Naive thymus-derived CD4-positive, alpha-beta T cell (primary cell): ENCODE data around the gene ZNF480. TPM values are rescaled to one million over a fixed set of nuclear protein-coding genes. Genes with fewer than 3 reads are reported as not detected.
"Not testable (repeated sequence)": the region's sequence is repeated elsewhere in the genome, so short reads cannot be mapped to it uniquely, and the experiment has no call there.

Source experiments
- ATAC-seq: fragments of 150-1000 bp; cut with Tn5 transposase; 2 replicates; pipeline ENCODE4 v1.10.0; 2021; ENCODE audit warnings: mild to moderate bottlenecking, moderate library complexity
- CTCF ChIA-PET: fragments of 350-600 bp; sonication (Branson Sonifier 250); formaldehyde crosslinking; loops from one replicate; lab custom pipeline; 2021; ENCODE audit warnings: antibody characterized with exemption; lab: Charles Lee
- POLR2A ChIA-PET: fragments of 350-600 bp; sonication (Branson Sonifier 250); formaldehyde crosslinking; loops from one replicate; lab custom pipeline; 2021; ENCODE audit warnings: antibody characterized with exemption, inconsistent platforms; lab: Charles Lee
- DNase-seq, 9 donors: peaks; one replicate each; pipeline versions ENCODE4 v3.0.0 to v3.0.0-alpha.2; 2020 to 2022; ENCODE audit warnings: mixed read lengths in 1 of 9
- H3K27ac ChIP-seq: one replicate; pipeline ENCODE4 v1.7.0; 2013; ENCODE audit warnings: mild to moderate bottlenecking, low read depth, low read length, moderate library complexity
- H3K27me3 ChIP-seq, 2 donors: one replicate each; pipeline ENCODE4 v1.7.0; 2013; ENCODE audit warnings: low read length in 2 of 2, mild to moderate bottlenecking in 2 of 2, moderate library complexity in 2 of 2; ENCODE audit not compliant: control insufficient read depth in 2 of 2, insufficient read depth in 2 of 2
- H3K36me3 ChIP-seq, 3 experiments: 1 replicate in 2 of 3; 2 replicates in 1 of 3; pipeline ENCODE4 v1.7.0; 2013; ENCODE audit warnings: low read length in 3 of 3, mild to moderate bottlenecking in 3 of 3, moderate library complexity in 1 of 3; ENCODE audit not compliant: insufficient read depth in 3 of 3, control insufficient read depth in 2 of 3
- H3K4me1 ChIP-seq, 2 donors: one replicate each; pipeline ENCODE4 v1.7.0; 2013; ENCODE audit warnings: low read length in 2 of 2, mild to moderate bottlenecking in 2 of 2, moderate library complexity in 1 of 2; ENCODE audit not compliant: control insufficient read depth in 2 of 2, insufficient read depth in 2 of 2
- H3K4me3 ChIP-seq: 2 replicates; pipeline ENCODE4 v1.7.0; 2013; ENCODE audit warnings: mild to moderate bottlenecking, low read length
- H3K9me3 ChIP-seq, 3 experiments: 1 replicate in 2 of 3; 2 replicates in 1 of 3; pipeline ENCODE4 v1.7.0; 2013; ENCODE audit warnings: low read length in 3 of 3; ENCODE audit not compliant: control insufficient read depth in 2 of 3
- H3K27ac Mint-ChIP-seq, 9 donors: one replicate each; pipeline ENCODE4 v1.8.0; 2020 to 2022; ENCODE audit warnings: mixed read lengths in 9 of 9, mild to moderate bottlenecking in 8 of 9, moderate library complexity in 5 of 9, inconsistent platforms in 2 of 9
- H3K27me3 Mint-ChIP-seq, 5 donors: one replicate each; pipeline ENCODE4 v1.8.0; 2021 to 2022; ENCODE audit warnings: mixed read lengths in 5 of 5, mild to moderate bottlenecking in 1 of 5
- H3K36me3 Mint-ChIP-seq, 5 donors: one replicate each; pipeline ENCODE4 v1.8.0; 2020 to 2022; ENCODE audit warnings: mixed read lengths in 5 of 5, mild to moderate bottlenecking in 3 of 5, inconsistent platforms in 1 of 5
- H3K4me1 Mint-ChIP-seq, 7 donors: one replicate each; pipeline ENCODE4 v1.8.0; 2020 to 2022; ENCODE audit warnings: mixed read lengths in 7 of 7, mild to moderate bottlenecking in 3 of 7, inconsistent platforms in 1 of 7
- H3K4me3 Mint-ChIP-seq, 10 donors: one replicate each; pipeline ENCODE4 v1.8.0; 2020 to 2022; ENCODE audit warnings: mild to moderate bottlenecking in 10 of 10, mixed read lengths in 10 of 10, moderate library complexity in 6 of 10, inconsistent platforms in 2 of 10
- H3K9me3 Mint-ChIP-seq, 11 donors: one replicate each; pipeline ENCODE4 v1.8.0; 2020 to 2022; ENCODE audit warnings: mixed read lengths in 11 of 11, mild to moderate bottlenecking in 4 of 11, inconsistent platforms in 1 of 11, moderate library complexity in 1 of 11
- intact Hi-C, 2 donors: fragments of 100-400 bp; cut with micrococcal nuclease; formaldehyde crosslinking; loops; one replicate each; pipeline ENCODE4 v1.15.1; 2023
- polyA plus RNA-seq, 2 donors: library from polyadenylated mRNA; unstranded; fragments of 300-500 nt; fragmentation: Illumina TruSeq; gene quantifications; one replicate each; pipeline ENCODE4 v1.2.3, GENCODE V29; 2021
- total RNA-seq, 6 experiments: library from RNA in 5 of 6; stranded (reverse) in 5 of 6; gene quantifications; 1 replicate in 5 of 6; 2 replicates in 1 of 6; pipeline ENCODE4 v1.2.3 and lab custom pipeline; 2021 to 2026

The ZNF480 gene
- total and polyA plus RNA-seq, 7 experiments from 2014 or later, result 8.5 to 29.0 (median 20.8) TPM

GRCh38 chr19:52331757-52332156, 34.8 kb downstream of the ZNF480 start:
- Histone ChIP-seq H3K4me3 (no peak overlapping the region), H3K27ac (no peak overlapping the region), H3K9me3 (peaks cover 9 to 72% (median 16%) of the 10 kb centered on the region in 3 experiments), H3K4me1 (peaks cover 0 to 2% of the 10 kb centered on the region in 2 donors), H3K27me3 (no peaks in the 10 kb centered on the region), H3K36me3 (peaks cover 0 to 4% (median 0%) of the 10 kb centered on the region in 3 experiments)
- peaks cover 3 to 10% (median 8%) of the 10 kb centered on the region in 7 donors for H3K4me1 Mint-ChIP-seq
- H3K4me3 Mint-ChIP-seq, result no peak overlapping the region
- no peak for ATAC-seq
- H3K27ac Mint-ChIP-seq, result no peak overlapping the region
- ChIA-PET POLR2A (no interaction called here), CTCF (no interaction called here)
- intact Hi-C loops, result no loop called here
- no peak for DNase-seq
- H3K36me3 Mint-ChIP-seq, result peaks cover 3 to 23% (median 6%) of the 10 kb centered on the region in 5 donors
- H3K9me3 Mint-ChIP-seq, result peaks cover 0 to 98% (median 59%) of the 10 kb centered on the region in 11 donors
- H3K27me3 Mint-ChIP-seq, result no peaks in the 10 kb centered on the region

- Mint-ChIP-seq H3K4me3 (peak overlapping the region; percentile 87 to 97 (median 93)), H3K27ac (peak overlapping the region; percentile 81 to 98 (median 96)), H3K4me1 (peaks cover 11 to 19% (median 16%) of the 10 kb centered on the region in 7 donors), H3K36me3 (peaks cover 17 to 41% (median 24%) of the 10 kb centered on the region in 5 donors), H3K9me3 (peaks cover 5 to 99% (median 49%) of the 10 kb centered on the region in 11 donors), H3K27me3 (no peaks in the 10 kb centered on the region)
- peaks cover 9 to 35% (median 13%) of the 10 kb centered on the region in 3 experiments for H3K9me3 ChIP-seq
- peak overlapping the region; percentile 88 for H3K4me3 ChIP-seq
- peaks cover 0 to 4% (median 0%) of the 10 kb centered on the region in 3 experiments for H3K36me3 ChIP-seq
- peak overlapping the region; percentile 83 for H3K27ac ChIP-seq
- DNase-seq (no peak), ATAC-seq (peak; percentile 18)
- CTCF ChIA-PET, result no interaction called here
- H3K27me3 ChIP-seq, result no peaks in the 10 kb centered on the region
- intact Hi-C loops, result loop anchor here (1.0 to 2.0 kb wide), 7 partner anchors 34 to 400 kb away; partner anchors contain the start of genes ZNF480 (in 1 of the 2), ZNF528 (in 1 of the 2), ZNF611 (in 1 of the 2) and ZNF766 (in 1 of the 2)
- H3K4me1 ChIP-seq, result peaks cover 0 to 6% of the 10 kb centered on the region in 2 donors
- POLR2A ChIA-PET, result interaction anchor here (1.7 kb wide), 1 partner anchor 34 kb away, joined by 4 read pairs; the partner anchor contains the start of gene ZNF880
These were observed 38.8 kb downstream of the ZNF480 start for GRCh38 chr19:52335768-52336116.

GRCh38 chr19:52336117-52336790, 39.3 kb downstream of the ZNF480 start, which contains the start of gene ZNF610:
TSS of gene ZNF610 (plus strand) at chr19:52336243. CDS start at chr19:52349173, 12,930 bp downstream.
- Histone ChIP-seq H3K4me3 (peak within 1 kb of the TSS; percentile 88), H3K27me3 (no peaks in the 10 kb centered on the region), H3K36me3 (peaks cover 0 to 4% (median 0%) of the 10 kb centered on the region in 3 experiments), H3K27ac (peak within 1 kb of the TSS; percentile 83), H3K9me3 (peaks cover 8 to 30% (median 9%) of the 10 kb centered on the region in 3 experiments), H3K4me1 (peaks cover 0 to 6% of the 10 kb centered on the region in 2 donors)
- Mint-ChIP-seq H3K27ac (peak within 1 kb of the TSS; percentile 81 to 98 (median 96)), H3K9me3 (peaks cover 5 to 99% (median 49%) of the 10 kb centered on the region in 11 donors), H3K36me3 (peaks cover 17 to 45% (median 24%) of the 10 kb centered on the region in 5 donors), H3K4me1 (peaks cover 11 to 19% (median 16%) of the 10 kb centered on the region in 7 donors), H3K4me3 (peak within 1 kb of the TSS; percentile 87 to 97 (median 93)), H3K27me3 (no peaks in the 10 kb centered on the region)
- DNase-seq (peak; percentile 73 to 88 (median 85)), ATAC-seq (peak; percentile 99)
- ChIA-PET CTCF (no interaction called here), POLR2A (interaction anchor here (1.7 kb wide), 1 partner anchor 33 kb away, joined by 4 read pairs; the partner anchor contains the start of gene ZNF880)
- intact Hi-C loops, result loop anchor here (1.0 to 2.0 kb wide), 7 partner anchors 33 to 399 kb away; partner anchors contain the start of genes ZNF480 (in 1 of the 2), ZNF528 (in 1 of the 2), ZNF611 (in 1 of the 2) and ZNF766 (in 1 of the 2)

- Mint-ChIP-seq H3K4me1 (peaks cover 11 to 19% (median 16%) of the 10 kb centered on the region in 7 donors), H3K27me3 (no peaks in the 10 kb centered on the region), H3K9me3 (peaks cover 5 to 94% (median 43%) of the 10 kb centered on the region in 11 donors), H3K36me3 (peaks cover 17 to 43% (median 25%) of the 10 kb centered on the region in 5 donors), H3K4me3 (peak overlapping the region; percentile 87 to 97 (median 93)), H3K27ac (peak overlapping the region; percentile 81 to 97 (median 96))
- Histone ChIP-seq H3K4me3 (peak overlapping the region; percentile 88), H3K27ac (peak overlapping the region; percentile 83), H3K4me1 (peaks cover 0 to 6% of the 10 kb centered on the region in 2 donors), H3K27me3 (no peaks in the 10 kb centered on the region), H3K9me3 (peaks cover 1 to 24% (median 3%) of the 10 kb centered on the region in 3 experiments), H3K36me3 (peaks cover 0 to 4% (median 0%) of the 10 kb centered on the region in 3 experiments)
- intact Hi-C loops, result loop anchor here (1.0 to 2.0 kb wide), 7 partner anchors 32 to 398 kb away; partner anchors contain the start of genes ZNF480 (in 1 of the 2), ZNF528 (in 1 of the 2), ZNF611 (in 1 of the 2) and ZNF766 (in 1 of the 2)
- ChIA-PET POLR2A (interaction anchor here (0.6 to 1.7 kb wide), 2 partner anchors 33 to 258 kb away, joined by 4 to 5 read pairs; partner anchors contain the start of gene ZNF880), CTCF (no interaction called here)
- peak in 1 of 9 donors; percentile 11 for DNase-seq
- no peak for ATAC-seq
These were observed 39.9 kb downstream of the ZNF480 start for GRCh38 chr19:52336791-52337381.

- ATAC-seq, H3K27ac ChIP-seq, H3K4me1 ChIP-seq, DNase-seq, H3K9me3 ChIP-seq, H3K4me3 ChIP-seq, H3K27me3 Mint-ChIP-seq, H3K36me3 ChIP-seq, intact Hi-C loops, POLR2A ChIA-PET, H3K27ac Mint-ChIP-seq, H3K27me3 ChIP-seq, CTCF ChIA-PET: not testable (repeated sequence)
- Mint-ChIP-seq H3K4me3 (peak overlapping the region in 1 of 10 donors; percentile 29), H3K36me3 (peaks cover 17 to 46% (median 30%) of the 10 kb centered on the region in 5 donors), H3K9me3 (peaks cover 0 to 90% (median 35%) of the 10 kb centered on the region in 11 donors), H3K4me1 (peaks cover 11 to 19% (median 16%) of the 10 kb centered on the region in 7 donors)
These were observed 42.1 kb downstream of the ZNF480 start for GRCh38 chr19:52339022-52339421.

- H3K27me3 ChIP-seq, result no peaks in the 10 kb centered on the region
- intact Hi-C loops, result no loop called here
- H3K27me3 Mint-ChIP-seq, result no peaks in the 10 kb centered on the region
These were observed 46.6 kb downstream of the ZNF480 start for GRCh38 chr19:52343548-52343947.

More at GRCh38 chr19:52343548-52343947, 46.6 kb downstream of the ZNF480 start:
- Mint-ChIP-seq H3K4me1 (no peaks in the 10 kb centered on the region), H3K36me3 (peaks cover 7 to 35% (median 22%) of the 10 kb centered on the region in 5 donors), H3K27ac (no peak overlapping the region), H3K9me3 (peaks cover 4 to 80% (median 30%) of the 10 kb centered on the region in 11 donors), H3K4me3 (no peak overlapping the region)
- H3K4me3 ChIP-seq, result no peak overlapping the region
- H3K27ac ChIP-seq, result no peak overlapping the region
- peak; percentile 73 for ATAC-seq
- ChIA-PET POLR2A (interaction anchor here (0.6 kb wide), 1 partner anchor 178 kb away, joined by 4 read pairs; no protein-coding TSS in a partner anchor), CTCF (no interaction called here)
- peak in 6 of 9 donors; percentile 9 to 46 (median 33) for DNase-seq
- no peaks in the 10 kb centered on the region for H3K4me1 ChIP-seq
- peaks cover 0 to 6% (median 0%) of the 10 kb centered on the region in 3 experiments for H3K36me3 ChIP-seq
- peaks cover 0 to 4% (median 0%) of the 10 kb centered on the region in 3 experiments for H3K9me3 ChIP-seq
